Measurements from ENCODE around the gene MEOX1.

DNA sequence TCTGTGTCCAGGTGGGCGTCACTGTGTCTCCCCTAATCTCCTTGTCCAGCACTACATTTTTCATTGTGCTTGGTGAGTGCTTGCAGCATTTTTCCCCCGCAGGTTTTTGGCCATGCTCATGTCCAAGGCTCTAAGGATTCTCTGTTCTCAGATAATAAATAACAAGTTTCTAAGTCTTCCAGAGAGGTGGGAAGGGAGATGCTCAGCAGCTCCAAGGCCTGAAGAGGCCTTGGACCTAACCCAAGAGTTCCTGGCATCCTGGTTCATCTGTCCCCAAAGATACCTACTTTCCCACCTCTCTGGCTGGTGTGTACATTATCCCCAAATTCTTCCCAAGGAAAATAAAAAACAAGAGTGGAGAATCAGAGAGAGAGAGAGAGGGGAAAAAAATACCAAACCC is 45.3 kb downstream of the MEOX1 start:
- TF ChIP-seq POLR2A (IDR thresholded peaks at IDR 0.05): no peak
- TF ChIP-seq EP300 (IDR thresholded peaks at IDR 0.05): no peak
- TF ChIP-seq, protein P1, sequence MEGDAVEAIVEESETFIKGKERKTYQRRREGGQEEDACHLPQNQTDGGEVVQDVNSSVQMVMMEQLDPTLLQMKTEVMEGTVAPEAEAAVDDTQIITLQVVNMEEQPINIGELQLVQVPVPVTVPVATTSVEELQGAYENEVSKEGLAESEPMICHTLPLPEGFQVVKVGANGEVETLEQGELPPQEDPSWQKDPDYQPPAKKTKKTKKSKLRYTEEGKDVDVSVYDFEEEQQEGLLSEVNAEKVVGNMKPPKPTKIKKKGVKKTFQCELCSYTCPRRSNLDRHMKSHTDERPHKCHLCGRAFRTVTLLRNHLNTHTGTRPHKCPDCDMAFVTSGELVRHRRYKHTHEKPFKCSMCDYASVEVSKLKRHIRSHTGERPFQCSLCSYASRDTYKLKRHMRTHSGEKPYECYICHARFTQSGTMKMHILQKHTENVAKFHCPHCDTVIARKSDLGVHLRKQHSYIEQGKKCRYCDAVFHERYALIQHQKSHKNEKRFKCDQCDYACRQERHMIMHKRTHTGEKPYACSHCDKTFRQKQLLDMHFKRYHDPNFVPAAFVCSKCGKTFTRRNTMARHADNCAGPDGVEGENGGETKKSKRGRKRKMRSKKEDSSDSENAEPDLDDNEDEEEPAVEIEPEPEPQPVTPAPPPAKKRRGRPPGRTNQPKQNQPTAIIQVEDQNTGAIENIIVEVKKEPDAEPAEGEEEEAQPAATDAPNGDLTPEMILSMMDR (IDR thresholded peaks at IDR 0.05): no peak
- no peak for TF ChIP-seq POLR2AphosphoS5 (IDR thresholded peaks at IDR 0.05)
